Peyer's patch (tissue), 4 donors: ENCODE measurements around the gene SLC26A2.

Source experiments
- CTCF ChIP-seq, 6 experiments: fragments of 450-650 bp in 4 of 6; fragments of 200-600 bp in 2 of 6; sonication (generic) in 1 of 6; IDR thresholded peaks; one replicate each; pipeline ENCODE4 v1.5.1; 2017 to 2019; ENCODE audit warnings: antibody characterized with exemption in 6 of 6, mild to moderate bottlenecking in 3 of 6, moderate library complexity in 1 of 6
- POLR2A ChIP-seq, 2 donors: fragments of 450-650 bp; IDR thresholded peaks; one replicate each; pipeline ENCODE4 v1.5.1; 2017; ENCODE audit warnings: antibody characterized with exemption in 2 of 2, mild to moderate bottlenecking in 2 of 2, moderate library complexity in 2 of 2

- no peak for TF ChIP-seq CTCF (IDR thresholded peaks at IDR 0.05)
- TF ChIP-seq POLR2A (IDR thresholded peaks at IDR 0.05) = no peak
These were observed 5.8 kb upstream of the SLC26A2 start for GRCh38 chr5:149954798-149955197.
